HG03066 (cell line): ENCODE measurements around the gene ETF1.

Source experiments
- ATAC-seq: cut with Tn5 transposase; IDR thresholded peaks from one replicate; pipeline ENCODE4 v1.9.1; 2021; ENCODE audit warnings: low read depth; ENCODE audit not compliant: unreplicated experiment

The ETF1 gene

GRCh38 chr5:138542956-138543729, at the start of gene ETF1:
TSS of gene ETF1 (minus strand) at chr5:138543236. CDS start at chr5:138542918, 318 bp downstream.
- ATAC-seq, result peak; percentile 92

- ATAC-seq, result no peak
These were observed 45.2 kb upstream of the ETF1 start for GRCh38 chr5:138588013-138588788.

DNA sequence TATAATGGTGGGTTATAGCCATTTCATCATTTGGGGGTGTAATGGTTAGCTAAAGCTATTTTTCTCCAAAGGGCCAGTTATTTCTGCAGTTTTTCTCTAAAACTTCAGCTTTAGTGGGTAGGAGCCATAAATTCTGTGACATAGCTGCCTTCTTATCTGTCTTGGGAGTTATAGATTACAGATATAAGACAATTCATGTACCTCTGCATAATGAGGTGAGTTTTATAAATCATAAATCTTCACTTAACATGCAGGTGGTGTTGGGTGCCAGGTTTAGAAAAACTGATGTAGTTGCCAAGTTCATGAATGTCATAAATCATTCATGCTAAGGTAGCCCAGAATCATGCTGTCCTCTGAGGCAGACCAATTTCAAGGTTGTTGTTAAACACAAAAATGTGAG, 42.1 kb upstream of the ETF1 start:
- no peak for ATAC-seq

GRCh38 chr5:138583984-138584637, 41.1 kb upstream of the ETF1 start:
- ATAC-seq, result no peak

DNA sequence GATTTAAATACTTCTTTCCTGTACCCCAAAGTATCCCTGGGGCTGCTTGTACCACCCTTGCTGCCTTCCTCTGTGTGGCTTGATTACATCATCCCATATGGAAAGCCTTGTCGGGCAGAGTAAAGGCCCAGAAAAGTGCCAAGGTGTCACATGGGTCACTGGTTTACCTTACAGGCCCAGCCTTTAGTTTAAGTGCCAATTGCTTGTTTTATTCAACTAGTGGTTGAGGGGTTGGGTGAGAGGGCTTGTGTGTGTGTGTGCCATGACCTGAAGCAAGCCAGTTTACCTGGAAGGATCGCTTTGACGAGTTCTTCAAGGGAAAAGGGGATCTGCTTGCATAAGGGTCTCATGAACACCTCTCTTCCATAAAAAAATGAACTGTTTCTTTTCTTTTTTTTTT, 39.9 kb upstream of the ETF1 start:
- no peak for ATAC-seq

- ATAC-seq, result no peak
These were observed 37.7 kb upstream of the ETF1 start for GRCh38 chr5:138580777-138581176.

- no peak for ATAC-seq
These were observed 37.0 kb upstream of the ETF1 start for GRCh38 chr5:138580001-138580400.

GRCh38 chr5:138579517-138579863, 36.5 kb upstream of the ETF1 start:
- ATAC-seq, result no peak

DNA sequence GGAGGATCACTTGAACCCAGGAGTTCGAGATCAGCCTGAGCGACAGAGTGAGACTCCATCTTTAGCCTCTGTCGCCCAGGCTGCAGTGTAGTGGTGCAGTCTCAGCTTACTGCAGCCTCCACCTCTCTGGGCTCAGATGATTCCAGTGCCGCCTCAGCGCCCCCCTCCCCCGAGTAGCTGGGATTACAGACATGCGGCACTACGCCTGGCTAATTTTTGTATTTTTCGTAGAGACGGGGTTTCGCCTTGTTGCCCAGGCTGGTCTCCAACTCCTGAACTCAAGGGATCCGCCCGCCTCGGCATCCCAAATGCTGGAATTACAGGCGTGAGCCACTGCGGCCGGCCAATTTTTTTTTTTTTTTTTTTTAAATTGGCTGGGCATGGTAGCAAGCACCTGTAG, 34.4 kb upstream of the ETF1 start:
- ATAC-seq, result no peak

- peak; percentile 87 for ATAC-seq
These were observed 32.4 kb upstream of the ETF1 start, which contains the start of gene HSPA9 for GRCh38 chr5:138575194-138576015. TSS of gene HSPA9 (minus strand) at chr5:138575401. CDS start at chr5:138575318, 83 bp downstream.

DNA sequence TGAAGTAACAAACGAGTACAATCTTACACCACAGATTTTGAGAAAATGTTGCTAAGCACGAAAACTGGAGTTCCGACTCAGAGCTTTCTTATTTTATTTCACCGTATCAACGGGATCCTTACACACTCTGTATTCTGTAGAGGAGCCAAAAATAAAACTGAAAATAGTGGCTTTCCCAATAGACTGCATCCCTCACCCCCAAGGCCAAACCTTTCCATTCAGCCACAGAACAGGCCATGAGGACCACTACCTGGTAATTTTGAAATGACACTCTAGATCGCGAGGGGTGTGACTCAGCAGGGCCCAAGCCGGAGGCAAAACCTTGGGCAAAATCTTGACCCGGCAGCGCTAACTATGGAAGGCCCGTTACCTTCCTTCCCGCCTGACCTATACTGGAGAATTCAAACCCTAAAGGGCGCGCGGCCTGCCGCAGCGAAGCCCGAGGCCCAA, 31.7 kb upstream of the ETF1 start:
- ATAC-seq, result no peak

- ATAC-seq, result no peak
These were observed 31.1 kb upstream of the ETF1 start for GRCh38 chr5:138573949-138574670.

DNA sequence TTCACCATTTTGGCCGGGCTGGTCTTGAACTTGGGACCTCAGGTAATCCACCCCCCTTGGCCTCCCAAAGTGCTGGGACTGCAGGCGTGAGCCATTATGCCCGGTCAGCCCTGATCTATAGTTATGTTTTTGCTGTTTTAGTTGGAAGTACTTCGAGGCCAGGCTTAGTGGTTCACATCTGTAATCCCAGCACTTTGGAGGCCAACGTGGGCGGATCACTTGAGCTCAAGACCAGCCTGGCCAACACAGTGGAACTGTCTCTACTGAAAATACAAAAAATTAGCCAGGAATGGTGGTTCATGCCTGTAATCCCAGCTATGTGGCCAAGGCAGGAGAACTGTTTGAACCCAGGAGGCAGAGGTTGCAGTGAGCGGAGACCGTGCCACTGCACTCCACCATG, 30.2 kb upstream of the ETF1 start:
- ATAC-seq, result no peak

- ATAC-seq, result no peak
These were observed 27.8 kb upstream of the ETF1 start for GRCh38 chr5:138570871-138571270.

DNA sequence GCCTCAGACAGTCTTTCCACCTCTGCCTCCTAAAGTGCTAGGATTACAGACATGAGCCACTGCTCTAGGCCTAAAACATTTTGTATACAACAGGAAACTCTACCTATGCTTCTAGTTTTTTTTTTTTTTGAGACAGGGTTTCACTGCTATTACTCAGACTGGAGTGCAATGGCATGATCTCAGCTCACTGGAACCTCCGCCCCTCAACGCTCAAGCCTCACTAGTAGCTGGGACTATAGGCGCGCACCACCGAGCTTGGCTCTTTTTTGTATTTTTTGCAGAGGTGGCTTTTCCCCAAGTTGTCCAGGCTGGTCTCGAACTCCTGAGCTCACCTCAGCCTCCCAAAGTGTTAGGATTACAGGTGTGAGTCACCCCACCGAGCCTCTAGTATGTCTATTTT, 26.7 kb upstream of the ETF1 start:
- no peak for ATAC-seq

- no peak for ATAC-seq
These were observed 25.2 kb upstream of the ETF1 start for GRCh38 chr5:138568061-138568824.

- no peak for ATAC-seq
These were observed 23.8 kb upstream of the ETF1 start for GRCh38 chr5:138566792-138567191.

GRCh38 chr5:138565100-138565821, 22.2 kb upstream of the ETF1 start:
- ATAC-seq, result peak; percentile 57
